HFFc6 (cell line): Measurements from ENCODE around the gene LRRC26. TPM values are rescaled to one million over a fixed set of nuclear protein-coding genes. Genes with fewer than 3 reads are reported as not detected.

Experiments
- DNase-seq: peaks from one replicate; pipeline ENCODE4 v3.0.0-alpha.2; 2018
- H3K27ac Mint-ChIP-seq: 2 replicates; pipeline ENCODE4 v1.8.0; 2020; ENCODE audit warnings: mild to moderate bottlenecking, mixed read lengths
- H3K27me3 Mint-ChIP-seq: 2 replicates; pipeline ENCODE4 v1.8.0; 2021; ENCODE audit warnings: mild to moderate bottlenecking, moderate library complexity, mixed read lengths; ENCODE audit not compliant: insufficient read depth
- H3K36me3 Mint-ChIP-seq: 2 replicates; pipeline ENCODE4 v1.8.0; 2021; ENCODE audit warnings: low read depth, mixed read lengths
- H3K4me1 Mint-ChIP-seq: 2 replicates; pipeline ENCODE4 v1.8.0; 2020; ENCODE audit warnings: low read depth, mixed read lengths
- H3K4me3 Mint-ChIP-seq: 2 replicates; pipeline ENCODE4 v1.8.0; 2020; ENCODE audit warnings: mild to moderate bottlenecking, moderate library complexity, mixed read lengths
- H3K9me3 Mint-ChIP-seq: 2 replicates; pipeline ENCODE4 v1.8.0; 2020; ENCODE audit warnings: mild to moderate bottlenecking, mixed read lengths
- CTCF ChIP-seq: fragments of 200-600 bp; sonication (generic); IDR thresholded peaks from 2 replicates; pipeline ENCODE4 v1.5.0; 2021; ENCODE audit warnings: antibody characterized with exemption, mild to moderate bottlenecking
- total RNA-seq, 6 experiments: library from RNA; stranded (reverse); fragmentation: NEBNext Ultra II Directional; extraction: Animal tissue kit (Norgen Biotek cat#: 25700); gene quantifications; 2 replicates in 1 of 6; 3 replicates in 5 of 6; pipeline ENCODE4 v1.2.3, GENCODE V29; 2021

LRRC26 gene
- total RNA-seq, 6 experiments from 2014 or later: not detected

GRCh38 chr9:137201205-137201868 lies 31.5 kb upstream of the LRRC26 start:
- peaks cover 28% of the 10 kb centered on the region for H3K4me1 Mint-ChIP-seq
- DNase-seq: no peak
- no peak for TF ChIP-seq CTCF
- H3K36me3 Mint-ChIP-seq: peaks cover under 1% of the 10 kb centered on the region; the same call in 1 of the 2 replicates
- peaks cover 3% of the 10 kb centered on the region for H3K27me3 Mint-ChIP-seq
- no peaks in the 10 kb centered on the region for H3K9me3 Mint-ChIP-seq
- peak overlapping the region; percentile 17; the same call in 1 of the 2 replicates for H3K27ac Mint-ChIP-seq
- peak overlapping the region; percentile 85 for H3K4me3 Mint-ChIP-seq

DNA sequence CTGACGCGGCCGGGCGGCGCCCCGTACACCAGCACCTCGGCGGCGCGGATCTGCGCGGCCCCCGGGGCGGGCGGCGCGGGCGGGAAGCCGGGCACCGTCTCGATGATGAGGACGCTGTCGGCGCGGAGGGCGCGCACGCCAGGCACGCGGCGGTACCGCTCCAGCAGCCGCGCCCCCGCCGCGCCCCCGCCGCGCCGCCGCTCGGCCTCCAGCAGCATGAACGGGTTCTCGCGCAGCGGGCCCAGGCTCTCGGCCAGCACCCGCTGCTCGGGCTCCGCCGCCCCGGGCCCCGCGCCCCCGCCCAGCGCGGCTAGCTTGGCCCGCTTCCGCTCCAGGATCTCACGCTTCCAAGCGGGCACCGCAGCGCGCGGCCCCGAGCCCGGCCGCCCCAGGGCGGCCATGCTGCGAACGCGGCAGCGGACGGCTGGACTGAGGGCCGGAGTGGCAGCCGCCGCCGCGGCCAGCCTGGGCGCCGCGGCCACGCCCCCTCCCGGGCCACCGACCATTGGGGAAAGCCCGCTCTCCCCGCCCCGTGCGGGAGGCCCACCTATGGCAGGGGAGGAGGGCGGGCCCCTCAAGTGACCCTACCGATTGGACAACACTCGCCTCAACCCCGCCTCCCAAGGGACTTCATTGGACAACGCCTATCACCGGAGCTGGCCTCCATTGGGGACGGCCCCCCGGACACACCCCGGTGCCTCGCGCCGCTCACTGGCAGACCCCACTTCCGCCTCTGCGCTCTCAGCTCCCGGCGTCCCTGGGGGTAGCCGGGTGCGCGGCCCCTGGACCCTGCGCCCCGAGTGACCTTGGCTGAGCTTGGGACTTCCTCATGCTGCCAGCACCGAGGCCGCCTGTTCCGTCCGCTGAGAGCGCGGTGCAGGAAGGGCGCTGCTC lies 30.7 kb upstream of the LRRC26 start, which contains the start of gene TPRN:
Gene TPRN, minus strand, starts transcription at position 431 of the 894 bp plus-strand sequence. Its CDS starts 30 bp downstream, at position 401.
- Mint-ChIP-seq H3K27me3 (peaks cover 3% of the 10 kb centered on the region), H3K4me1 (peaks cover 22% of the 10 kb centered on the region), H3K36me3 (no peaks in the 10 kb centered on the region), H3K9me3 (no peaks in the 10 kb centered on the region), H3K27ac (peak within 1 kb of the TSS; percentile 48; the same call in 1 of the 2 replicates), H3K4me3 (peak within 1 kb of the TSS; percentile 87)
- TF ChIP-seq CTCF: no peak
- DNase-seq: peak; percentile 97

DNA sequence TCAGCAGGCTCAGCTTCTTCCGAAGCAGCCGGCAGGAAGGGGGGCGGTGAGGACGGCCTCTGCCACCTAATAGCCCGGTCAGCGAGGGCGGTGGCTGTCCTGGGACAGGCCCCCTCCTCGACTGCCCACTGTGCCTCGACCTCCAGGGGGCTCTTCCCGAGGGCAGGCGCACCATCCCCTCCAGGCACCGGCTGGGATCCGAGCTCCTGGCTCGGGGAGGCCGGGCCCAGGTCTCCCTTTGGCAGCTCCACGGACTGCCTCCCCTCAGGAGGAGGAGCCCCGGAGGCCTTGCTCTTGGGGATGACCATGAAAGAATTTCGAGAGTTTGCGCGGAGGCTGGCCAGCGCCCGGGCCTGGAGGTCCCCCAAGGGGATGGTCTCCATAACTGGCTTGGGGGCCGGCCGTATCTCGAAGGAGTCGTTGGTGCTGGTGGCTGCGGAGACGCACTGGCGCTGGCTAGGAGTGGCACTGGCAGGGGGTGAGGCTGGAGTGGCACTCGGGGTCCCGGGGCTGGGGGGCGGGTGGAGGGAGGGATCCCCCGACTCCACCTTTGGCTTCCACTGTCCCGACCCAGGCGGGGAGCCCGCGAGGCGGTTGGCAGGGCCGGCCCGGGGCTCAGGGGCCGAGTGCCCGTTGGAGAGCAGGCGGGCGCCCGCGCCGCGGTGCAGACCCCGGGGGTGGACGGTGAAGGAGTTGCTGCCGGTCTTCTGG lies 29.7 kb upstream of the LRRC26 start:
- Mint-ChIP-seq H3K36me3 (no peaks in the 10 kb centered on the region), H3K4me3 (peak overlapping the region; percentile 87), H3K4me1 (peaks cover 21% of the 10 kb centered on the region), H3K9me3 (no peaks in the 10 kb centered on the region), H3K27ac (peak overlapping the region; percentile 48; the same call in 1 of the 2 replicates), H3K27me3 (peaks cover 3% of the 10 kb centered on the region)
- DNase-seq: no peak
- TF ChIP-seq CTCF: peak; percentile 34; the same call in 1 of the 2 replicates

- Mint-ChIP-seq H3K4me1 (peaks cover 14% of the 10 kb centered on the region), H3K27ac (no peak overlapping the region), H3K9me3 (no peaks in the 10 kb centered on the region), H3K36me3 (no peaks in the 10 kb centered on the region), H3K4me3 (peak overlapping the region; percentile 87; the same call in 1 of the 2 replicates), H3K27me3 (peaks cover 3% of the 10 kb centered on the region)
- no peak for TF ChIP-seq CTCF
- DNase-seq: no peak
These were observed 29.0 kb upstream of the LRRC26 start for GRCh38 chr9:137198902-137199283.
